OCI-LY7 (cell line): ENCODE results near the gene ADAMTS17.

Source experiments
- EZH2phosphoT487 ChIP-seq: fragments of 200-600 bp; sonication (generic); IDR thresholded peaks from 2 replicates; pipeline ENCODE4 v1.6.1; 2018; ENCODE audit warnings: low read depth, borderline replicate concordance, mild to moderate bottlenecking, mixed run types, antibody characterized with exemption, low read length, moderate library complexity, mixed read lengths
- TF ChIP-seq, protein P1 (sequence below): fragments of 200-600 bp; sonication (generic); conservative IDR thresholded peaks from 2 replicates; pipeline ENCODE4 v1.5.1; 2014; ENCODE audit warnings: mild to moderate bottlenecking, antibody characterized with exemption, low read length, moderate library complexity, mixed read lengths

DNA sequence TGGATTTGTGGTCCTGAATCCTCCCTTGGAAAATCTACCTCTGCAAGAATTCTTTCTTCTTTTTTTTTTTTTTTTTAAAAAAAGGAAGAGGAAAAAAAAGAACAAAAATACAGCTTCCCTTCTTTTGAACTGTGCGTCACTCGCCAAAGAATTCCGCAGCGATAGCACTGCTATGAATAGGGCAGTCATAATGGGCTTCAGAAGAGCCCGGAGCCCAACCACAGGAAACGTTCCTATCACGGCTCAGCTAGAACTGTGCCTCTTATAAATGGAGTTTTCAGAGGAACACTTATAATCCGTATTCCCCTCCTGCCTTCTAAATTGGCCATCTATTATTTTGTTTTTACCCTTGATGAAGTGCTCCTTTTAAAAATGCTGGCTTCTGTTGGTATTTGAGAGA lies 227.7 kb downstream of the ADAMTS17 start:
- TF ChIP-seq, protein P1, sequence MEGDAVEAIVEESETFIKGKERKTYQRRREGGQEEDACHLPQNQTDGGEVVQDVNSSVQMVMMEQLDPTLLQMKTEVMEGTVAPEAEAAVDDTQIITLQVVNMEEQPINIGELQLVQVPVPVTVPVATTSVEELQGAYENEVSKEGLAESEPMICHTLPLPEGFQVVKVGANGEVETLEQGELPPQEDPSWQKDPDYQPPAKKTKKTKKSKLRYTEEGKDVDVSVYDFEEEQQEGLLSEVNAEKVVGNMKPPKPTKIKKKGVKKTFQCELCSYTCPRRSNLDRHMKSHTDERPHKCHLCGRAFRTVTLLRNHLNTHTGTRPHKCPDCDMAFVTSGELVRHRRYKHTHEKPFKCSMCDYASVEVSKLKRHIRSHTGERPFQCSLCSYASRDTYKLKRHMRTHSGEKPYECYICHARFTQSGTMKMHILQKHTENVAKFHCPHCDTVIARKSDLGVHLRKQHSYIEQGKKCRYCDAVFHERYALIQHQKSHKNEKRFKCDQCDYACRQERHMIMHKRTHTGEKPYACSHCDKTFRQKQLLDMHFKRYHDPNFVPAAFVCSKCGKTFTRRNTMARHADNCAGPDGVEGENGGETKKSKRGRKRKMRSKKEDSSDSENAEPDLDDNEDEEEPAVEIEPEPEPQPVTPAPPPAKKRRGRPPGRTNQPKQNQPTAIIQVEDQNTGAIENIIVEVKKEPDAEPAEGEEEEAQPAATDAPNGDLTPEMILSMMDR, result no peak
- no peak for TF ChIP-seq EZH2phosphoT487
